Omental fat pad (tissue), 4 donors: ENCODE data around the gene TSPAN31. TPM values are rescaled to one million over a fixed set of nuclear protein-coding genes. Genes with fewer than 3 reads are reported as not detected.

Experiments used
- ATAC-seq: fragments of 150-250 bp; one replicate; pipeline ENCODE4 v1.9.1; 2016; ENCODE audit warnings: mild to moderate bottlenecking, moderate library complexity; ENCODE audit not compliant: low FRiP score
- DNase-seq: peaks from one replicate; pipeline ENCODE4 v3.0.0-alpha.2; 2019; ENCODE audit warnings: low spot score
- CTCF ChIP-seq, 3 donors: fragments of 450-650 bp; IDR thresholded peaks; one replicate each; pipeline ENCODE4 v1.5.1; 2016 to 2017; ENCODE audit warnings: antibody characterized with exemption in 3 of 3, mild to moderate bottlenecking in 3 of 3, moderate library complexity in 2 of 3
- total RNA-seq, 4 donors: library from RNA; depleted of rRNA; stranded (reverse); fragments of >200 nt; gene quantifications; one replicate each; pipeline ENCODE4 v1.1.0, GENCODE V29; 2016

TSPAN31 gene
- total RNA-seq, 4 donors from 2014 or later, result 41.8 to 70.7 (median 65.7) TPM

- ATAC-seq, result no peak
- DNase-seq, result no peak
- TF ChIP-seq CTCF (IDR thresholded peaks at IDR 0.05), result no peak
These were observed 21.9 kb upstream of the TSPAN31 start for GRCh38 chr12:57722716-57723629.

- no peak for TF ChIP-seq CTCF (IDR thresholded peaks at IDR 0.05)
- no peak for DNase-seq
- no peak for ATAC-seq
These were observed 21.2 kb upstream of the TSPAN31 start for GRCh38 chr12:57723630-57723962.

GRCh38 chr12:57724003-57724935 lies 20.6 kb upstream of the TSPAN31 start:
- no peak for DNase-seq
- no peak for TF ChIP-seq CTCF (IDR thresholded peaks at IDR 0.05)
- no peak for ATAC-seq

- no peak for TF ChIP-seq CTCF (IDR thresholded peaks at IDR 0.05)
- ATAC-seq, result no peak
- no peak for DNase-seq
These were observed 19.7 kb upstream of the TSPAN31 start for GRCh38 chr12:57724936-57725740.

- TF ChIP-seq CTCF (IDR thresholded peaks at IDR 0.05), result no peak
- no peak for ATAC-seq
- DNase-seq, result no peak
These were observed 19.0 kb upstream of the TSPAN31 start for GRCh38 chr12:57725851-57726150.

GRCh38 chr12:57726151-57726883 lies 18.5 kb upstream of the TSPAN31 start:
- DNase-seq (no peak), ATAC-seq (peak; percentile 78)
- TF ChIP-seq CTCF (IDR thresholded peaks at IDR 0.05), result peak in 1 of 3 donors; percentile 26
